Liver (tissue), 3 donors: ENCODE results near the gene FBXW7.

Experiments
- ATF3 ChIP-seq: IDR thresholded peaks from 2 replicates; pipeline ENCODE4 v1.6.1; 2016; ENCODE audit warnings: antibody characterized with exemption
- CTCF ChIP-seq: fragments of 150-350 bp; IDR thresholded peaks from 2 replicates; pipeline ENCODE4 v1.5.1; 2017; ENCODE audit warnings: improper control_type of control experiment, low read depth, low read length; ENCODE audit not compliant: missing input control
- JUND ChIP-seq, 2 donors: IDR thresholded peaks; 2 replicates each; pipeline ENCODE4 v1.6.1; 2016; ENCODE audit warnings: antibody characterized with exemption in 2 of 2
- SP1 ChIP-seq: IDR thresholded peaks from 2 replicates; pipeline ENCODE4 v1.6.1; 2018; ENCODE audit warnings: antibody characterized with exemption, mild to moderate bottlenecking
- donor health status: healthy.
- donor health status: healthy.

GRCh38 chr4:152559641-152560040 lies 23.7 kb upstream of the FBXW7 start:
- no peak for TF ChIP-seq CTCF
- no peak for TF ChIP-seq ATF3
- TF ChIP-seq SP1: no peak
- no peak for TF ChIP-seq JUND (IDR thresholded peaks at IDR 0.05)
